HEK293T (cell line): ENCODE data around the gene CD3D.

ENCODE experiments used
- FOXK2 ChIP-seq: fragments of 450-650 bp; IDR thresholded peaks from 2 replicates; pipeline ENCODE4 v1.6.1; 2016; ENCODE audit warnings: mild to moderate bottlenecking
- SP1 ChIP-seq: fragments of 450-650 bp; IDR thresholded peaks from 2 replicates; pipeline ENCODE4 v1.6.1; 2017

- TF ChIP-seq SP1 (no peak), FOXK2 (no peak)
These were observed 22.0 kb downstream of the CD3D start for GRCh38 chr11:118320515-118320914.
